SK-N-SH (cell line): ENCODE results near the gene PAX2. TPM values are rescaled to one million over a fixed set of nuclear protein-coding genes. Genes with fewer than 3 reads are reported as not detected.
A peak's percentile ranks its signal among the peaks of the same experiment; 100 is the strongest.

Source experiments
- CTCF ChIA-PET: fragments of 300-600, 350-600 bp; formaldehyde crosslinking; extraction: SDS; loops from one replicate; lab custom pipeline; 2021; lab: Yijun Ruan, JAX
- POLR2A ChIA-PET: fragments of 350-600 bp; sonication (Branson Sonifier 250); formaldehyde crosslinking; extraction: SDS; loops from one replicate; lab custom pipeline; 2020; ENCODE audit warnings: antibody characterized with exemption, inconsistent platforms; lab: Yijun Ruan, JAX
- DNase-seq: peaks from one replicate; pipeline ENCODE4 v3.0.0; 2012
- H2AFZ ChIP-seq: fragments of 200-600 bp; sonication (generic); 2 replicates; pipeline ENCODE4 v1.8.1; 2016; ENCODE audit warnings: antibody characterized with exemption, mild to moderate bottlenecking, low read depth
- H3F3A ChIP-seq: fragments of 200-600 bp; sonication (generic); replicated peaks from 2 replicates; pipeline ENCODE3; 2016; ENCODE audit warnings: antibody characterized with exemption, mild to moderate bottlenecking; ENCODE audit not compliant: insufficient read depth
- H3K27ac ChIP-seq, 2 experiments: fragments of 200-500 bp in 1 of 2; fragments of 200-600 bp in 1 of 2; sonication (Bioruptor generic) in 1 of 2; sonication (generic), shearing (Covaris generic) in 1 of 2; 2 replicates each; pipeline versions ENCODE4 v1.5.1 to v1.6.1; 2014 to 2016; ENCODE audit warnings: low read depth in 2 of 2, inconsistent platforms in 1 of 2, low read length in 1 of 2, mild to moderate bottlenecking in 1 of 2, mixed read lengths in 1 of 2
- H3K27me3 ChIP-seq: fragments of 200-600 bp; sonication (generic), shearing (Covaris generic); 2 replicates; pipeline ENCODE4 v1.6.1; 2016; ENCODE audit warnings: mixed run types; ENCODE audit not compliant: insufficient read depth
- H3K36me3 ChIP-seq, 2 experiments: fragments of 200-500 bp in 1 of 2; fragments of 200-600 bp in 1 of 2; sonication (Bioruptor generic) in 1 of 2; sonication (generic) in 1 of 2; replicated peaks in 1 of 2; 2 replicates each; pipeline versions ENCODE3 to v1.5.1; 2014 to 2016; ENCODE audit warnings: low read length in 1 of 2, mild to moderate bottlenecking in 1 of 2; ENCODE audit not compliant: insufficient read depth in 2 of 2, control insufficient read depth in 1 of 2
- H3K4me1 ChIP-seq, 2 experiments: fragments of 200-500 bp in 1 of 2; fragments of 200-600 bp in 1 of 2; sonication (Bioruptor generic) in 1 of 2; sonication (generic), shearing (Covaris generic) in 1 of 2; 2 replicates each; pipeline versions ENCODE4 v1.5.1 to v1.6.1; 2014 to 2016; ENCODE audit warnings: low read depth in 1 of 2, low read length in 1 of 2, mixed run types in 1 of 2; ENCODE audit not compliant: insufficient read depth in 2 of 2, control insufficient read depth in 1 of 2
- H3K4me2 ChIP-seq: fragments of 200-600 bp; sonication (generic), shearing (Covaris generic); 2 replicates; pipeline ENCODE4 v1.6.1; 2017; ENCODE audit warnings: mixed run types
- H3K4me3 ChIP-seq, 2 experiments: fragments of 200-500 bp in 1 of 2; fragments of 200-600 bp in 1 of 2; sonication (Bioruptor generic) in 1 of 2; sonication (generic), shearing (Covaris generic) in 1 of 2; 2 replicates each; pipeline versions ENCODE4 v1.5.1 to v1.8.1; 2014 to 2016; ENCODE audit warnings: low read depth in 2 of 2, inconsistent platforms in 1 of 2, low read length in 1 of 2, mild to moderate bottlenecking in 1 of 2, mixed read lengths in 1 of 2, moderate library complexity in 1 of 2
- H3K79me2 ChIP-seq: fragments of 200-600 bp; sonication (generic); 2 replicates; pipeline ENCODE4 v1.8.1; 2017; ENCODE audit warnings: mild to moderate bottlenecking; ENCODE audit not compliant: insufficient read depth
- H3K9ac ChIP-seq: fragments of 200-600 bp; sonication (generic); 2 replicates; pipeline ENCODE4 v1.6.1; 2017; ENCODE audit warnings: mixed run types
- H3K9me2 ChIP-seq: fragments of 200-600 bp; sonication (generic); 2 replicates; pipeline ENCODE4 v1.6.1; 2017; ENCODE audit warnings: mixed run types
- H3K9me3 ChIP-seq: fragments of 200-600 bp; sonication (generic); 2 replicates; pipeline ENCODE4 v1.6.1; 2017; ENCODE audit warnings: mixed run types, mild to moderate bottlenecking, moderate library complexity
- H4K20me1 ChIP-seq: fragments of 200-600 bp; sonication (generic); 2 replicates; pipeline ENCODE4 v1.6.1; 2017; ENCODE audit warnings: mild to moderate bottlenecking, mixed run types; ENCODE audit not compliant: insufficient read depth
- CHD2 ChIP-seq: fragments of 150-350 bp; IDR thresholded peaks from 2 replicates; pipeline ENCODE4 v1.6.1; 2018; ENCODE audit warnings: low read length; ENCODE audit not compliant: partially characterized antibody
- ELF1 ChIP-seq: IDR thresholded peaks from 2 replicates; pipeline ENCODE4 v1.4.0; 2012
- EP300 ChIP-seq, 2 experiments: IDR thresholded peaks; 2 replicates each; pipeline versions ENCODE4 v1.4.0 to v1.6.1; 2012; ENCODE audit warnings: borderline replicate concordance in 1 of 2, low read depth in 1 of 2, low read length in 1 of 2
- FOXJ3 ChIP-seq: sonication (generic); formaldehyde crosslinking; IDR thresholded peaks from 2 replicates; pipeline ENCODE4 v1.5.1; 2020; ENCODE audit warnings: mild to moderate bottlenecking, missing genetic modification reagents
- FOXM1 ChIP-seq: IDR thresholded peaks from 2 replicates; pipeline ENCODE4 v1.4.0; 2012; ENCODE audit warnings: low read depth, mild to moderate bottlenecking
- NFIC ChIP-seq: IDR thresholded peaks from 2 replicates; pipeline ENCODE4 v1.4.0; 2012; ENCODE audit warnings: borderline replicate concordance
- RXRA ChIP-seq: IDR thresholded peaks from 2 replicates; pipeline ENCODE4 v1.4.0; 2012; ENCODE audit warnings: low read depth, mild to moderate bottlenecking, borderline replicate concordance
- SIN3A ChIP-seq: IDR thresholded peaks from 2 replicates; pipeline ENCODE4 v1.6.1; 2012; ENCODE audit warnings: low read depth, mild to moderate bottlenecking, low read length, moderate library complexity, borderline replicate concordance
- TAF1 ChIP-seq: IDR thresholded peaks from 2 replicates; pipeline ENCODE4 v1.6.1; 2012; ENCODE audit warnings: low read depth, mild to moderate bottlenecking, low read length, moderate library complexity, borderline replicate concordance
- TCF12 ChIP-seq: IDR thresholded peaks from 2 replicates; pipeline ENCODE4 v1.4.0; 2012
- YY1 ChIP-seq: IDR thresholded peaks from 2 replicates; pipeline ENCODE4 v1.4.0; 2012; ENCODE audit warnings: low read depth, mild to moderate bottlenecking
- WGBS: methylation state at CpG from one replicate; pipeline ENCODE4 v1.1.6; 2017; ENCODE audit warnings: low lambda C conversion rate; 5-methylcytosine and 5-hydroxymethylcytosine counted together
- polyA plus RNA-seq, 3 experiments: library from polyadenylated mRNA; depleted of rRNA; stranded (reverse); fragments of >200 nt; gene quantifications; 2 replicates each; pipeline ENCODE4 v1.2.3, GENCODE V29; 2012
- TF ChIP-seq, protein P1 (sequence below): IDR thresholded peaks from 2 replicates; pipeline ENCODE4 v1.4.0; 2012; ENCODE audit warnings: low read depth
- TF ChIP-seq, protein P2 (sequence below): IDR thresholded peaks from 2 replicates; pipeline ENCODE4 v1.4.0; 2012; ENCODE audit warnings: low read depth, borderline replicate concordance
- TF ChIP-seq, protein P3 (sequence below): fragments of 150-350 bp; IDR thresholded peaks from 2 replicates; pipeline ENCODE4 v1.6.1; 2017; ENCODE audit warnings: antibody characterized with exemption, low read length, low read depth, borderline replicate concordance

PAX2 gene
- polyA plus RNA-seq, 1 of the 3 experiments (the other 2 are of a cell fraction): not detected

- Histone ChIP-seq H3K9me2 (no peaks in the 10 kb centered on the region), H3K4me1 (peaks cover 0 to 25% of the 10 kb centered on the region in 2 experiments; a peak in 2 of 4 replicates), H3K4me2 (no peak overlapping the region), H3K79me2 (no peaks in the 10 kb centered on the region), H3K27me3 (peaks cover 41% of the 10 kb centered on the region), H3F3A (no peaks in the 10 kb centered on the region), H3K27ac (no peak overlapping the region), H3K9me3 (no peaks in the 10 kb centered on the region), H3K4me3 (no peak overlapping the region), H3K36me3 (no peaks in the 10 kb centered on the region), H2AFZ (no peak overlapping the region), H3K9ac (no peak overlapping the region), H4K20me1 (no peaks in the 10 kb centered on the region)
- peak; percentile 17 for DNase-seq
- POLR2A ChIA-PET: no interaction called here
- WGBS: 72% methylated on average over 4 of the region's 4 CpGs
- CTCF ChIA-PET: interaction anchor here (0.8 to 4.4 kb wide), 3 partner anchors 14 to 153 kb away, joined by 4 to 21 read pairs (median 15); no protein-coding TSS in a partner anchor
- TF ChIP-seq CHD2 (no peak), YY1 (no peak)
Measured at GRCh38 chr10:100715101-100715444, 30.3 kb upstream of the PAX2 start.

DNA sequence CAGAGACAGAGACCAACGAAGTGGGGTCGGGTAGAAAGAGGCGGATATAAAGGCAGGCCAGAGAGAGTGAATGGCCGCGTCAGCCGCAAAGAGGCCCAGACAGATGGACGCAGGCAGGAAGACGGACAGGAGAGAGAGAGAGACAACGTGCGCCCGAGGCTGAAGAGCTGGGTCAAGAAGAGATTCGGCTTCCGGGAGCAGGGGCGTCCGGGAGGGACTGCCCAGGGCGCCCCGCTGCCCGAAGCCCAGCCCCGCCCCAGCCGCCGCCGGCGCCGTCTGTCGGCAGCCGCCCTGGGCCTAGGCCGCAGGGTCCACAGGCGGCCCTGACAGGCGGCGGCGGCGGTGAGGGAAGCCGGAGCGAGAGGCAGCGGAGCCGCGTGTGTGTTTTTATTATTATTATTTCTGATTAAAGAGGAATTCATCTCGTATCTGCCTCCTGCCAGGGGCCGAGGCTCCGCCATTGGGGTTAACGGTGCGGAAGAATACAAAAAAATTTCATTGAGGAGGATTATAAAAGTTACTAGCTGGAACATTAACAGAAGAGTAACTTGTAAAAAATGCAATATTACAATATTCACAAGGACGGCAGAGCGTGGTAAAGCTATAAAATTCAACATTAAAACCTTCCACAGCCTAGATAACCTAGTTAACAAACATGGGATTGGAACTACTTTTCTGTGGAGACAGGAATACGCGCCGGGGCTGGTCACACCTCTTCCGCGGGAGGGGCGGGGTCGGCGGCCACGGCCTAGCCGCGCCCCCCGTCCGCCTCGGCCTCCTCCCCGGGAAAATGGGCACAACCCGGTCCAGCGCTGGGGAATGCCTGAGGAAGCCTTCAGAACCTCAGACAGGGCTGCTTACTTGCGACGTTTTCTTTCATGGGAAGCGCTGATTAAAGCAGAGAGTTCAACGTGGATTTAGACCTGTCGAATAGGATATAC lies 29.7 kb upstream of the PAX2 start:
- H3K79me2 ChIP-seq: no peaks in the 10 kb centered on the region
- H3K27ac ChIP-seq: no peak overlapping the region
- WGBS: 83% methylated on average over 54 of the region's 66 CpGs
- no peak for TF ChIP-seq TCF12
- TF ChIP-seq EP300 (IDR thresholded peaks at IDR 0.05; ENCODE audit: borderline replicate concordance in 1 of 2, low read depth in 1 of 2, low read length in 1 of 2): no peak
- no peak for TF ChIP-seq TAF1
- TF ChIP-seq SIN3A: no peak
- no peak for TF ChIP-seq ELF1
- TF ChIP-seq, protein P1, sequence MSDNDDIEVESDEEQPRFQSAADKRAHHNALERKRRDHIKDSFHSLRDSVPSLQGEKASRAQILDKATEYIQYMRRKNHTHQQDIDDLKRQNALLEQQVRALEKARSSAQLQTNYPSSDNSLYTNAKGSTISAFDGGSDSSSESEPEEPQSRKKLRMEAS: no peak
- TF ChIP-seq CHD2: no peak
- TF ChIP-seq FOXM1: no peak
- no peak for TF ChIP-seq NFIC
- TF ChIP-seq, protein P2, sequence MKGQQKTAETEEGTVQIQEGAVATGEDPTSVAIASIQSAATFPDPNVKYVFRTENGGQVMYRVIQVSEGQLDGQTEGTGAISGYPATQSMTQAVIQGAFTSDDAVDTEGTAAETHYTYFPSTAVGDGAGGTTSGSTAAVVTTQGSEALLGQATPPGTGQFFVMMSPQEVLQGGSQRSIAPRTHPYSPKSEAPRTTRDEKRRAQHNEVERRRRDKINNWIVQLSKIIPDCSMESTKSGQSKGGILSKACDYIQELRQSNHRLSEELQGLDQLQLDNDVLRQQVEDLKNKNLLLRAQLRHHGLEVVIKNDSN: no peak
- no peak for TF ChIP-seq RXRA
- TF ChIP-seq, protein P3, sequence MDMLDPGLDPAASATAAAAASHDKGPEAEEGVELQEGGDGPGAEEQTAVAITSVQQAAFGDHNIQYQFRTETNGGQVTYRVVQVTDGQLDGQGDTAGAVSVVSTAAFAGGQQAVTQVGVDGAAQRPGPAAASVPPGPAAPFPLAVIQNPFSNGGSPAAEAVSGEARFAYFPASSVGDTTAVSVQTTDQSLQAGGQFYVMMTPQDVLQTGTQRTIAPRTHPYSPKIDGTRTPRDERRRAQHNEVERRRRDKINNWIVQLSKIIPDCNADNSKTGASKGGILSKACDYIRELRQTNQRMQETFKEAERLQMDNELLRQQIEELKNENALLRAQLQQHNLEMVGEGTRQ: no peak
- TF ChIP-seq FOXJ3: no peak
- no peaks in the 10 kb centered on the region for H4K20me1 ChIP-seq
- no peak overlapping the region for H2AFZ ChIP-seq
- ChIA-PET POLR2A (no interaction called here), CTCF (interaction anchor here (0.8 to 4.4 kb wide), 2 partner anchors 13 to 153 kb away, joined by 4 to 21 read pairs; no protein-coding TSS in a partner anchor)
- peak; percentile 24 for DNase-seq
- H3K4me3 ChIP-seq: no peak overlapping the region
- H3K9ac ChIP-seq: no peak overlapping the region
- H3K4me1 ChIP-seq: peaks cover 0 to 19% of the 10 kb centered on the region in 2 experiments; a peak in 2 of 4 replicates
- H3K9me2 ChIP-seq: no peaks in the 10 kb centered on the region
- no peaks in the 10 kb centered on the region for H3K9me3 ChIP-seq
- no peaks in the 10 kb centered on the region for H3F3A ChIP-seq
- peaks cover 34% of the 10 kb centered on the region for H3K27me3 ChIP-seq
- H3K4me2 ChIP-seq: no peak overlapping the region
- H3K36me3 ChIP-seq: no peaks in the 10 kb centered on the region
